NCI-H1694 treated with DMSO at 0.1 percent for 48 hours (cell line): ENCODE results near the gene FAS.

Experiments
- DNase-seq: peaks from one replicate; lab custom pipeline; 2025; lab: John Stamatoyannopoulos, UW

FAS gene

GRCh38 chr10:89035461-89035860 lies 44.9 kb downstream of the FAS start:
- DNase-seq: no peak

GRCh38 chr10:89037096-89037495 lies 46.5 kb downstream of the FAS start:
- DNase-seq: no peak

GRCh38 chr10:89042562-89042961 lies 52.0 kb downstream of the FAS start:
- DNase-seq: no peak

GRCh38 chr10:89043052-89043451 lies 52.5 kb downstream of the FAS start:
- DNase-seq: no peak

- no peak for DNase-seq
These were observed 56.8 kb downstream of the FAS start for GRCh38 chr10:89047397-89047796.

GRCh38 chr10:89051593-89051992 lies 61.0 kb downstream of the FAS start:
- DNase-seq: no peak

- DNase-seq: no peak
These were observed 63.0 kb downstream of the FAS start for GRCh38 chr10:89053555-89053954.

GRCh38 chr10:89055159-89055558 lies 64.6 kb downstream of the FAS start:
- no peak for DNase-seq

- no peak for DNase-seq
These were observed 72.3 kb downstream of the FAS start for GRCh38 chr10:89062861-89063260.

- no peak for DNase-seq
These were observed 72.9 kb downstream of the FAS start for GRCh38 chr10:89063465-89063864.

- DNase-seq: no peak
These were observed 74.2 kb downstream of the FAS start for GRCh38 chr10:89064748-89065147.
